Mesodermal cell (in vitro differentiated cells): Measurements from ENCODE around the gene PPCDC. TPM values are rescaled to one million over a fixed set of nuclear protein-coding genes. Genes with fewer than 3 reads are reported as not detected.

Experiments used
- H3K27ac ChIP-seq: 2 replicates; pipeline ENCODE4 v1.7.0; 2013; ENCODE audit warnings: mild to moderate bottlenecking, low read depth, low read length, moderate library complexity; ENCODE audit not compliant: severe bottlenecking
- H3K36me3 ChIP-seq: 2 replicates; pipeline ENCODE4 v1.7.1; 2013; ENCODE audit warnings: mild to moderate bottlenecking, low read length, moderate library complexity; ENCODE audit not compliant: control insufficient read depth, insufficient read depth
- H3K4me1 ChIP-seq: one replicate; pipeline ENCODE4 v1.7.1; 2013; ENCODE audit warnings: mild to moderate bottlenecking, low read length; ENCODE audit not compliant: insufficient read depth, control insufficient read depth, poor library complexity, severe bottlenecking
- H3K4me3 ChIP-seq: 2 replicates; pipeline ENCODE4 v1.7.0; 2013; ENCODE audit warnings: low read length, control low read depth, mild to moderate bottlenecking; ENCODE audit not compliant: insufficient read depth, poor library complexity, severe bottlenecking; ENCODE audit errors: extremely low read depth
- H3K9me3 ChIP-seq: 2 replicates; pipeline ENCODE4 v1.7.1; 2013; ENCODE audit warnings: mild to moderate bottlenecking, low read length, moderate library complexity; ENCODE audit not compliant: control insufficient read depth
- WGBS, 2 experiments: methylation state at CpG; one replicate each; pipeline ENCODE4 v1.1.5; 2013; ENCODE audit warnings: missing lambda C conversion rate in 2 of 2; ENCODE audit not compliant: insufficient coverage in 2 of 2; 5-methylcytosine and 5-hydroxymethylcytosine counted together
- polyA plus RNA-seq, 2 experiments: library from polyadenylated mRNA; stranded (reverse); fragments of 50-300 nt; gene quantifications; one replicate each; pipeline ENCODE4 v1.2.3, GENCODE V29; 2013

The PPCDC gene
- polyA plus RNA-seq (2013, experiment 1 of 2) = 7.9 TPM
- 8.1 TPM for polyA plus RNA-seq (2013, experiment 2 of 2)

GRCh38 chr15:75023181-75023871, at the start of gene PPCDC:
PPCDC (plus strand) TSS chr15:75023590; CDS start chr15:75028319, 4,729 bp downstream.
- H3K36me3 ChIP-seq = no peaks in the 10 kb centered on the region
- H3K9me3 ChIP-seq = no peaks in the 10 kb centered on the region
- H3K4me1 ChIP-seq = no peaks in the 10 kb centered on the region
- WGBS, 2 experiments = 0 to 1% methylated on average over 22 to 31 of the region's 40 CpGs
- H3K27ac ChIP-seq = peak within 1 kb of the TSS; percentile 55
- H3K4me3 ChIP-seq = peak within 1 kb of the TSS; percentile 84

- H3K36me3 ChIP-seq = no peaks in the 10 kb centered on the region
- peaks cover 13% of the 10 kb centered on the region for H3K4me1 ChIP-seq
- no peak overlapping the region for H3K27ac ChIP-seq
- H3K9me3 ChIP-seq = no peaks in the 10 kb centered on the region
- 89 to 100% methylated on average over 1 of the region's 1 CpG for WGBS, 2 experiments
- no peak overlapping the region for H3K4me3 ChIP-seq
Observed at GRCh38 chr15:74976159-74976558, 47.2 kb upstream of the PPCDC start.

GRCh38 chr15:74977599-74977998, 45.8 kb upstream of the PPCDC start:
- H3K4me3 ChIP-seq = no peak overlapping the region
- peaks cover 13% of the 10 kb centered on the region for H3K4me1 ChIP-seq
- 100% methylated on average over 1 of the region's 4 CpGs; no CpG with 5 or more reads in 1 of the 2 experiments for WGBS, 2 experiments
- no peaks in the 10 kb centered on the region for H3K9me3 ChIP-seq
- H3K36me3 ChIP-seq = no peaks in the 10 kb centered on the region
- peak overlapping the region; percentile 75 for H3K27ac ChIP-seq

- Histone ChIP-seq H3K27ac (peak overlapping the region; percentile 75), H3K36me3 (no peaks in the 10 kb centered on the region), H3K4me1 (peaks cover 13% of the 10 kb centered on the region), H3K9me3 (no peaks in the 10 kb centered on the region), H3K4me3 (no peak overlapping the region)
- WGBS, 2 experiments = 100% methylated on average over 1 of the region's 1 CpG; no CpG with 5 or more reads in 1 of the 2 experiments
Observed at GRCh38 chr15:74978077-74978476, 45.3 kb upstream of the PPCDC start.

- Histone ChIP-seq H3K4me1 (peaks cover 13% of the 10 kb centered on the region), H3K27ac (no peak overlapping the region), H3K4me3 (no peak overlapping the region), H3K36me3 (no peaks in the 10 kb centered on the region), H3K9me3 (no peaks in the 10 kb centered on the region)
- 32% methylated on average over 3 of the region's 3 CpGs; no CpG with 5 or more reads in 1 of the 2 experiments for WGBS, 2 experiments
Observed at GRCh38 chr15:74978503-74978902, 44.9 kb upstream of the PPCDC start.

- Histone ChIP-seq H3K27ac (no peak overlapping the region), H3K36me3 (no peaks in the 10 kb centered on the region), H3K4me1 (peaks cover 13% of the 10 kb centered on the region), H3K4me3 (no peak overlapping the region), H3K9me3 (no peaks in the 10 kb centered on the region)
- WGBS, 2 experiments = 83 to 91% methylated on average over 4 of the region's 5 CpGs
Observed at GRCh38 chr15:74982183-74982582, 41.2 kb upstream of the PPCDC start.

- Histone ChIP-seq H3K36me3 (no peaks in the 10 kb centered on the region), H3K9me3 (no peaks in the 10 kb centered on the region), H3K4me3 (no peak overlapping the region), H3K27ac (no peak overlapping the region), H3K4me1 (peaks cover 3% of the 10 kb centered on the region)
- WGBS, 2 experiments = 65 to 75% methylated on average over 4 of the region's 4 CpGs
Observed at GRCh38 chr15:74983725-74984231, 39.6 kb upstream of the PPCDC start.

GRCh38 chr15:74988007-74988800, 35.2 kb upstream of the PPCDC start:
- H3K36me3 ChIP-seq = no peaks in the 10 kb centered on the region
- 33 to 60% methylated on average over 2 to 3 of the region's 4 CpGs for WGBS, 2 experiments

GRCh38 chr15:74989527-74989926, 33.9 kb upstream of the PPCDC start:
- Histone ChIP-seq H3K9me3 (no peaks in the 10 kb centered on the region), H3K4me3 (no peak overlapping the region), H3K27ac (no peak overlapping the region), H3K36me3 (no peaks in the 10 kb centered on the region), H3K4me1 (no peaks in the 10 kb centered on the region)

More at GRCh38 chr15:74988007-74988800, 35.2 kb upstream of the PPCDC start:
- no peak overlapping the region for H3K27ac ChIP-seq
- H3K9me3 ChIP-seq = no peaks in the 10 kb centered on the region
- no peak overlapping the region for H3K4me3 ChIP-seq
- no peaks in the 10 kb centered on the region for H3K4me1 ChIP-seq

- H3K36me3 ChIP-seq = no peaks in the 10 kb centered on the region
- H3K27ac ChIP-seq = no peak overlapping the region
- no peaks in the 10 kb centered on the region for H3K9me3 ChIP-seq
- 50 to 80% methylated on average over 1 of the region's 1 CpG for WGBS, 2 experiments
- peaks cover 7% of the 10 kb centered on the region for H3K4me1 ChIP-seq
- H3K4me3 ChIP-seq = no peak overlapping the region
Observed at GRCh38 chr15:74992619-74993018, 30.8 kb upstream of the PPCDC start.
